ENCODE measurements around the gene ALKBH3.

DNA sequence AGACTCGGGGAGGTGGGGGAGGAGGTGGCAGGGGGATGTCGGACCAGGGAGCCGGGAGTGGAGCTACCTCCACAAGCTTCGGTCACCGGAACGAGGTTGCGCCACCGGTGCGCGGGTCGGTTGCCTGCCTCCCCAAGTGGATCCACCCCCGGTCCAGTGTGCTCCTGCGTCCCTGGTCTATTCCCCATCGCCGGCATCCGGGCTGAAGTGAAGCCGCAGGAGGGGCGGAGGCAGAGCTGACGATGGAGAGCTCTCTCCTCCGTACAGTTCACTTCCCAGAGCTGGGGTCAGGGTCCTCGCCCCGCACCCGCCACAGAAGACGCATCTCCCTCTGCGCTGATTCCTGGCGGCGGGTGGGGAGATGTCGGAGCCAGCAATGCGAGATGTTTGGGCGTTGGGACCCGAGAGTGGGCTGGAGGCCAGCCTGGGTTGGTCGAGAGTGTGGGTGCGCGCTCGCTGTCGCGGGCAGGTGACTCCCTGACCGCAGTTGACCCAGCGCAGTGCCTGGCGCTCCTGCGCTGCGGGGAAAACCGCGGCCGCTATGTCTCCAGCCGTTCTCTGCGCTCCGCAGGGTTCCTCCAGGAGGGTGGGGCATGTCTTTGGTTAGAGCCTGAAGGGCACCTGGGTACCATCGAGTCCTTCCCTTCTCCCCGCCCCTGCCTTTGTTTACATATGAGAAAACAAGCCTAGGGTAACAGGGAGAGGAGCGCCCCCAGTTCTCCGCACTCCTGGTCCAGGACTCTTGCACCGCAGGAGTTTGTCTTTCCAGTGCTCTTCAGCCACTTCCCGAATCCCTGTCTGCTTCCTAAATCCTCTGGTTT is 63.5 kb downstream of the ALKBH3 start:
- TF ChIP-seq POLR2AphosphoS5 (IDR thresholded peaks at IDR 0.05; ENCODE audit: low read depth, low read length), result no peak
- TF ChIP-seq TAF1 (IDR thresholded peaks at IDR 0.05; ENCODE audit: borderline replicate concordance, low read depth, low read length), result no peak
- no peak for TF ChIP-seq FOXM1 (IDR thresholded peaks at IDR 0.05; ENCODE audit: low read depth)
- no peak for TF ChIP-seq SIN3A (IDR thresholded peaks at IDR 0.05; ENCODE audit: borderline replicate concordance, low read depth, low read length)
- TF ChIP-seq EP300 (IDR thresholded peaks at IDR 0.05; ENCODE audit: borderline replicate concordance in 1 of 2, low read depth in 1 of 2, low read length in 1 of 2), result no peak
- TF ChIP-seq FOXJ3 (CRISPR knock-in tag; IDR thresholded peaks at IDR 0.05), result no peak
- TF ChIP-seq, protein P1, sequence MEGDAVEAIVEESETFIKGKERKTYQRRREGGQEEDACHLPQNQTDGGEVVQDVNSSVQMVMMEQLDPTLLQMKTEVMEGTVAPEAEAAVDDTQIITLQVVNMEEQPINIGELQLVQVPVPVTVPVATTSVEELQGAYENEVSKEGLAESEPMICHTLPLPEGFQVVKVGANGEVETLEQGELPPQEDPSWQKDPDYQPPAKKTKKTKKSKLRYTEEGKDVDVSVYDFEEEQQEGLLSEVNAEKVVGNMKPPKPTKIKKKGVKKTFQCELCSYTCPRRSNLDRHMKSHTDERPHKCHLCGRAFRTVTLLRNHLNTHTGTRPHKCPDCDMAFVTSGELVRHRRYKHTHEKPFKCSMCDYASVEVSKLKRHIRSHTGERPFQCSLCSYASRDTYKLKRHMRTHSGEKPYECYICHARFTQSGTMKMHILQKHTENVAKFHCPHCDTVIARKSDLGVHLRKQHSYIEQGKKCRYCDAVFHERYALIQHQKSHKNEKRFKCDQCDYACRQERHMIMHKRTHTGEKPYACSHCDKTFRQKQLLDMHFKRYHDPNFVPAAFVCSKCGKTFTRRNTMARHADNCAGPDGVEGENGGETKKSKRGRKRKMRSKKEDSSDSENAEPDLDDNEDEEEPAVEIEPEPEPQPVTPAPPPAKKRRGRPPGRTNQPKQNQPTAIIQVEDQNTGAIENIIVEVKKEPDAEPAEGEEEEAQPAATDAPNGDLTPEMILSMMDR (IDR thresholded peaks at IDR 0.05), result no peak
- no peak for TF ChIP-seq NFIC (IDR thresholded peaks at IDR 0.05; ENCODE audit: borderline replicate concordance)
- TF ChIP-seq SMC3 (IDR thresholded peaks at IDR 0.05; ENCODE audit: low read depth, low read length), result no peak

All from SK-N-SH (cell line).